ENCODE measurements around the gene ALDH8A1.

- TF ChIP-seq POLR2A (IDR thresholded peaks at IDR 0.05) (no peak), CTCF (IDR thresholded peaks at IDR 0.05) (no peak)
Measured at GRCh38 chr6:134921721-134922261, 28.1 kb downstream of the ALDH8A1 start.

Data from lower leg skin (tissue), 3 donors.